Lower lobe of right lung (tissue), 2 donors: ENCODE data around the gene RECQL5. TPM values are rescaled to one million over a fixed set of nuclear protein-coding genes. Genes with fewer than 3 reads are reported as not detected.
A peak's percentile ranks its signal among the peaks of the same experiment; 100 is the strongest.

Source experiments
- ATAC-seq, 2 donors: fragments of 200-7000 bp; cut with Tn5 transposase; one replicate each; pipeline ENCODE4 v1.9.1; 2020 to 2022; ENCODE audit warnings: mild to moderate bottlenecking in 2 of 2, moderate library complexity in 2 of 2
- DNase-seq: peaks from one replicate; pipeline ENCODE4 v3.0.0-alpha.2; 2020
- H3K27ac ChIP-seq: fragments of 200-600 bp; one replicate; pipeline ENCODE4 v1.8.0; 2022
- H3K27me3 ChIP-seq: fragments of 200-600 bp; one replicate; pipeline ENCODE4 v1.8.0; 2022; ENCODE audit warnings: low read depth
- H3K36me3 ChIP-seq: fragments of 200-600 bp; one replicate; pipeline ENCODE4 v1.8.0; 2022; ENCODE audit warnings: mild to moderate bottlenecking
- H3K4me1 ChIP-seq: fragments of 200-600 bp; one replicate; pipeline ENCODE4 v1.8.0; 2022
- H3K4me3 ChIP-seq: fragments of 200-600 bp; one replicate; pipeline ENCODE4 v1.8.0; 2022; ENCODE audit warnings: mild to moderate bottlenecking
- H3K9me3 ChIP-seq: fragments of 200-600 bp; one replicate; pipeline ENCODE4 v1.8.0; 2022
- intact Hi-C: fragments of 100-400 bp; cut with DNase I; formaldehyde crosslinking; loops from one replicate; pipeline ENCODE4 v1.11.0; 2022
- total RNA-seq: library from RNA; stranded (reverse); fragmentation: NEBNext Ultra II Directional; extraction: Animal tissue kit (Norgen Biotek cat#: 25700); gene quantifications from one replicate; pipeline ENCODE4 v1.2.1, GENCODE V29; 2021
- TF ChIP-seq, protein P1 (sequence below): fragments of 200-600 bp; IDR thresholded peaks from one replicate; pipeline ENCODE4 v1.8.0; 2022; ENCODE audit warnings: antibody characterized with exemption, mild to moderate bottlenecking
- donor health status: DM: no; HTN: yes; CAD: no; lungs with severe emphysema.

Gene RECQL5
- total RNA-seq, 1 donor from 2014 or later: 39.4 TPM

DNA sequence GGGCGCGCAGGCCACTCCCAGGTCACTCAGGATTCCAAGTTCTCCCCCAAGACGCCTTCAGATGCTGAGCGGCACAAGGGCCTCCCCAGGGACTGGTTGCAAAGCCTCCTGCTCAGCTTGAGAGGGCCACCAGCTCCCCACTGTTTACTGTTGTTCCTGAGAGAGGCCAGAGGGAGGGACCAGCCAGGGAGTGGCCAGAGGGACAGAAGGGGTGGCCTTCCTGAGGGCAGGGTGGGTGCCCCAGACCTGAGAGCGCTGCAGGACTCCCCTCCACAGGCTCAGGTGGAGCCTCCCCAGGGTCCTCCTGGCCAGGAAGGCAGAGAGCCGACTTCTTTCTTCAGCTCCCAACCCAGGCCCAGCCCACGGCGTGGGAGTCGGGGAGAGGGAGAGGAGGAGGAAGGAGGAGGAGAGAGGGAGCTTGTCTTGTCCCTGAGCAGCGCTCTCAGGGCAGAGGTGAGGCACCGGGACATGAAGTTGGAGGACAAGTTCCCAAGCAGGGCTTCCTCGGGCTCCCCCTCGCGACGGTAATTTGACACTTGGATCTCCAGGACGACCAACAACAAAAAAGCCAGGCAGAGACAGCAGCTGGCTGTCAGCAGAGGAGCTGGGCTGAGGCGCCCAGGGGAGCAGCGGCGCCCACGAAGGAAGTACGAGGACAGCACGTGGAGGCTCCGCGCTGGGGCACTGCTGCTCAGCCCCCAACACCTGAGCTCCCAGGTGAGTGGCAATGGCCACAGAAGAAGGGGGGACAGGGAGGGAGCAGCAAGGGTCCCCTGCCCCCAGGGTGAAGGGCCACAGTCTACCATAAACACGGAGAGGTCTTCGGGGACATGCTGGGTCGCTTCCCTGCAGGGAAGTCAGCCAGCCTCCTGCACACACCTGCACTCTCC, 33.2 kb downstream of the RECQL5 start:
- peak; percentile 79 to 80 for ATAC-seq
- Histone ChIP-seq H3K4me3 (peak overlapping the region; percentile 4), H3K27me3 (no peaks in the 10 kb centered on the region), H3K4me1 (peaks cover 39% of the 10 kb centered on the region), H3K36me3 (peaks cover 20% of the 10 kb centered on the region), H3K9me3 (no peaks in the 10 kb centered on the region), H3K27ac (peak overlapping the region; percentile 80)
- TF ChIP-seq, protein P1, sequence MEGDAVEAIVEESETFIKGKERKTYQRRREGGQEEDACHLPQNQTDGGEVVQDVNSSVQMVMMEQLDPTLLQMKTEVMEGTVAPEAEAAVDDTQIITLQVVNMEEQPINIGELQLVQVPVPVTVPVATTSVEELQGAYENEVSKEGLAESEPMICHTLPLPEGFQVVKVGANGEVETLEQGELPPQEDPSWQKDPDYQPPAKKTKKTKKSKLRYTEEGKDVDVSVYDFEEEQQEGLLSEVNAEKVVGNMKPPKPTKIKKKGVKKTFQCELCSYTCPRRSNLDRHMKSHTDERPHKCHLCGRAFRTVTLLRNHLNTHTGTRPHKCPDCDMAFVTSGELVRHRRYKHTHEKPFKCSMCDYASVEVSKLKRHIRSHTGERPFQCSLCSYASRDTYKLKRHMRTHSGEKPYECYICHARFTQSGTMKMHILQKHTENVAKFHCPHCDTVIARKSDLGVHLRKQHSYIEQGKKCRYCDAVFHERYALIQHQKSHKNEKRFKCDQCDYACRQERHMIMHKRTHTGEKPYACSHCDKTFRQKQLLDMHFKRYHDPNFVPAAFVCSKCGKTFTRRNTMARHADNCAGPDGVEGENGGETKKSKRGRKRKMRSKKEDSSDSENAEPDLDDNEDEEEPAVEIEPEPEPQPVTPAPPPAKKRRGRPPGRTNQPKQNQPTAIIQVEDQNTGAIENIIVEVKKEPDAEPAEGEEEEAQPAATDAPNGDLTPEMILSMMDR: peak; percentile 45
- intact Hi-C loops: no loop called here
- peak; percentile 91 for DNase-seq

DNA sequence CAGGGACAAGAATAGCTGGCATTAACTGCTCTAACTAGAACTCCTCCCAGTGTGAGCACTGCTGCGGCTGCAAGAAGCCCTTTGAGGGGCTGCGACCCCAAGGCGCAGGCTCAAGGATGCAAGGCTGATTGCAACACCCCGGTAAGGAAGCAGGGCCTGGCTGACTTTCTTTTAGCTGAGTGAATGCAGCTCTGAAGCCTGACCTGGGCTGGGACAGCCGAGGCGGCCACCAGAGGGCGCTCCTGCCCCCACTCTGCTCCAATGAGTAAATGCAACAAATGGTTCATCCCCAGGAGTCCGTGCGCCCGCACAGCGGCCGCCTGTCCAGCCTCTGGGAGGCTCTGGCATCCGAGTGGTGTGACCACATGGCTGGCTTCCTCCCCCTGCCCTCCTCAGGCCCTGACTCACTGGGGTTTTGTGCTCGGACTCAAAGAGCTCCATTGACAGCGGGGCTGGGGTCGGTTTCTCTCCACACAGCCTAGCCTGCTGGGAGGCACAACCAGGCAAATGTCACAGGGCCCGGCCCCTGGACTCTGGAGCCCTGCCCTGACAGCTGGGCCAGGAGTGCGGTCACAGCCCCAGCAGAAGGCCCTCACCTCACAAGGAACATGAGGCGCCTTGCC, 34.0 kb downstream of the RECQL5 start, which contains the start of gene SMIM5:
Gene SMIM5 (plus strand): TSS at position 572 of the 623 bp plus-strand sequence. CDS start 6,768 bp downstream, outside the sequence.
- H3K27ac ChIP-seq: peak within 1 kb of the TSS; percentile 80
- H3K4me1 ChIP-seq: peaks cover 39% of the 10 kb centered on the region
- peak; percentile 90 for DNase-seq
- ATAC-seq: peak; percentile 85 to 90
- no peaks in the 10 kb centered on the region for H3K9me3 ChIP-seq
- TF ChIP-seq, protein P1: peak; percentile 98
- peaks cover 20% of the 10 kb centered on the region for H3K36me3 ChIP-seq
- H3K27me3 ChIP-seq: no peaks in the 10 kb centered on the region
- peak within 1 kb of the TSS; percentile 4 for H3K4me3 ChIP-seq
- intact Hi-C loops: no loop called here

DNA sequence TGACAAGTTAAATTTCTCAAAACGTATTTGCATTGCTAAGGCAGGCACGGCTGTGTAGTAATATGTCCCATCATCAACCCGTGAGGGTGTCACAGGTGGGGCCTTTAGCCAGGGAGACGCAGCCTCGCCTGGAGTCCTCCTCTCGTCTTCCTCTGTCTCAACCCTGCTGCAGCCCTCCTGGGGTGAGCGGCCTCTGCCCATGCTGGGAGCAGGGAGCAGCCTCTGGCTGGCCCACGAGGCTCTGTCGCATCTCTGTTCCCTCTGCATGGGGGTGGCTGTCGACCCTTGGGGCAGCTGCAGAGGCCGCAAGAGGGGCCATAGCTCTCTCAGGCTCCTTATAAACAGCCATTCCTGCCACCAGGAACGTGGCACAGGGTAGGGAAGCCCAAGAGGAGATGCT, 34.5 kb downstream of the RECQL5 start:
- peak overlapping the region; percentile 80 for H3K27ac ChIP-seq
- intact Hi-C loops: no loop called here

DNA sequence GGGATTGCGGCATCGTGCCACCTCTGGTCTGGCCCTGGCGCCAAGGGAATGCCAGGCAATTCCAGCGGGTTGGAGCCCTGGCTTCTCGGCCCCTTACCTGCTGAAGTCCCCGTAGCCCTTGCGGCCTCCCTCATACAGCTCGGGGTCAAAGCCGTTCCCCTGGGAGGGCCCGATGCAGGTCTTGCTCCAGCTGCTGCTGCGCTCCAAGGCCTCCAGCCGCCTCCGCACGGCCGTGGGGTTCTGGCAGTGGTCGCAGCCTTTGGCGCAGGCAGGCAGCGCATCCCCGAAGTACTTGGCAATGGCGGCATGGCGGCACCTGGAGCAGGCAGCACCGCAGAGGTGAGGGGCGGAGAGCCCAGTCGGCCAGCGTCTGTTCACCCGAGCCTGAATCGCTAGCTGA, 35.6 kb downstream of the RECQL5 start:
- intact Hi-C loops: no loop called here
- Histone ChIP-seq H3K4me3 (no peak overlapping the region), H3K9me3 (no peaks in the 10 kb centered on the region), H3K36me3 (peaks cover 31% of the 10 kb centered on the region), H3K27ac (no peak overlapping the region), H3K27me3 (no peaks in the 10 kb centered on the region), H3K4me1 (peaks cover 38% of the 10 kb centered on the region)
- TF ChIP-seq, protein P1: no peak
- ATAC-seq: no peak
- DNase-seq: peak; percentile 45

More for the DNA sequence above, 34.5 kb downstream of the RECQL5 start:
- TF ChIP-seq, protein P1: no peak
- Histone ChIP-seq H3K27me3 (no peaks in the 10 kb centered on the region), H3K4me3 (no peak overlapping the region), H3K9me3 (no peaks in the 10 kb centered on the region), H3K36me3 (peaks cover 20% of the 10 kb centered on the region), H3K4me1 (peaks cover 39% of the 10 kb centered on the region)
- peak; percentile 43 for DNase-seq
- no peak for ATAC-seq

DNA sequence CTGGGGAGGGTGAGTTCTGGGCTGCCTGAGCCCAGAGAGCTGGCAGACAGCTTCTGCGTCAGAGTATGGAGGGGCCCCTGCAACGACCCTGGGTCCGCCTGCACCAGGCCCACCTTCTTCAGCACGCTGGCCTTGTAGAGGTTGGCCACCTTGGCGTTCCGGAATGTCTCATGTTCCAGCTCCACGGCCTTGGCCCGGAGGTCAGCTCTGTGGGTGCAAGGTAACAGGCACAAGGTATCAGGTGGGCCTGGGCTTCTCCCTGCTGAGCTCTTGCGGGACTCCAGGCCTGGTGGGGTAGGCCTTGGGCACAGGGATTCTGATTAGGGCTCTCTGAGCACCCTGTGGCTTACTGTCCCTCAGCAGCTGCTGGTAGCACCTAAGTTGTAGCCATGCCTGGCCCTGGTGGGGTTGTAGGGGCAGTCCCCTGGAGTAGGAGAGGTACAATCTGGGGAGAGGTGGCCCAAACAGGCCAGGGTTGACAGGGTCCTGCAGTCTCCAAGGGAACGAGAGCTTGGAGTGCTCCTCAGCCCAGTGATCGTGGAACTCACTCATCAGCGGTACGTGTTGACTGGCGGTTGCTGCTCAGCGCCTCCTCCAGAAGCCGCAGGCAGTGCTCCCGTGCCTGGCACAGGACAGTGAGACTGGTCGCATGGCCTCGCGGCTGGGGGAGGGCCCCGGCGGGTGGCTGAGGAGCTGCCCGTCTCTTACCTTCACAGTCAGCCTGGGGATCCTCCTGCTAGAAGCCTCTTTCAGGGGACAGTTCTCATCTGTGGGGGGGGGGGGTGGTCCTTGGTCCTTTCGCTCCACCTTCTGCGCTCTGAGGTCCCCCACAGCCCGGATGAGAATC, 36.7 kb downstream of the RECQL5 start:
- intact Hi-C loops: no loop called here
- DNase-seq (peak; percentile 47), ATAC-seq (no peak)
- Histone ChIP-seq H3K9me3 (no peaks in the 10 kb centered on the region), H3K27me3 (no peaks in the 10 kb centered on the region), H3K27ac (no peak overlapping the region), H3K4me3 (no peak overlapping the region), H3K4me1 (peaks cover 27% of the 10 kb centered on the region), H3K36me3 (peaks cover 42% of the 10 kb centered on the region)
- TF ChIP-seq, protein P1: no peak
